HS-27A (cell line): ENCODE measurements around the gene ZNF678.

Experiments used
- DNase-seq: peaks from one replicate; pipeline ENCODE4 v3.0.0-alpha.2; 2012; ENCODE audit warnings: low read depth, missing footprints

Gene ZNF678

DNA sequence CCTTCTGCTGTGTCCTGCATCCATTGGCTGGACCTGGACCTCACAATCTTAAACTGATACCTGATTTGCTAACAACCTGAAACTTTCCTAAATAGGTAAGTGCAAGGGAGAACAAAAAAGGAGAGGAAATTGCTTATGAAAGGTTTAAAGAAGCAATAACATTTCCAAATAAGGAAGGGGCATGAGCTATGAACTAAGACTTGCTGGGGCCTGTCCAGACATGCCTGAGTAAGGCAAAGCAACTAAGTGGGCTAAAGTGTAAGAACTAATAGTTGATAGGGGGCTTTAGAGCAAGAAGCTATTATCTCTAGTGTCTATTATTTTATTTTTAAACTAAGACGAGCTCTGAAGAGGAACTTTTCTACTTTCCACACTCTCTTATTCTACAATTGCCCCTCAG lies 160.1 kb downstream of the ZNF678 start:
- no peak for DNase-seq

DNA sequence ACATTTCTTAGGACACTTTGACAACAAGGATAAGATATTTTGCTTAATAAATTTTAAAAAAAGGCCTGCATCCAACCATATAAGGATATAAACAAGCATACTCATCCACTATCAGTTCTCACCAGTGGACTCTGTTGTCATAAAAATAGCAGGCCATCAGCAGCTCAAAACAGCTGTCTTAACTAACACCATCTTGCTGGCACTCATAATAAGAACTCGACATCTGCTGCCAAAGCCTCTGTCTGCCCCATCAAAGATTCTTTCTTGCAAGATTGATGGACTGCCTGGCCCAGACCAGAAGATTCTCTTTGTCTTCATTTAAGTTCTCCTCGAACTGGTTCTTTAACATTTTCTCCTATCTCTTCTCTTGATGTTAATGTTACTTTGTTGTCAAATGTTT lies 161.7 kb downstream of the ZNF678 start:
- DNase-seq, result no peak

DNA sequence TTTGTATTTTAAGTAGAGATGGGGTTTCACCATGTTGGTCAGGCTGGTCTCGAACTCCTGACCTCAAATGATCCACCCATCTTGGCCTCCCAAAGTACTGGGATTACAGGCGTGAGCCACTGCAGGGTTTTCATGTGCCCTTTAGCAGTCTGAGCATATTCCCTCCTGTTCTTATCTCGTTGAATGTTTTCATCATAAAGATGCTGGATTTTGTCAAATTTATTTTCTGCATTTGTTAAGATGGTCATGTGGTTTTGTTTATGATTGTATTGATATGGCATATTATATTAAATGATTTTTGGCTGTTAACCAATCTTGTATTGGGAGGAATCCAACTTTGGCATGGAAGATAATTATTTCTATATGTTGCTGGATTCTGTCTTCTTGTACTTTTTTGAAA lies 163.0 kb downstream of the ZNF678 start:
- DNase-seq, result no peak
